Mesenchymal stem cell (in vitro differentiated cells and primary cell): Measurements from ENCODE around the gene ZNF180.

Experiments
- DNase-seq: peaks from one replicate; pipeline ENCODE4 v3.0.0-alpha.2; 2013
- H2AFZ ChIP-seq: one replicate; pipeline ENCODE4 v1.6.1; 2013; ENCODE audit warnings: low read depth, mild to moderate bottlenecking, control low read depth, inconsistent platforms, low read length, moderate library complexity
- H2AK5ac ChIP-seq: 2 replicates; pipeline ENCODE4 v1.6.1; 2013; ENCODE audit warnings: low read length, moderate library complexity, mild to moderate bottlenecking, inconsistent platforms; ENCODE audit not compliant: severe bottlenecking
- H2BK120ac ChIP-seq: one replicate; pipeline ENCODE4 v1.6.1; 2013; ENCODE audit warnings: low read depth, mild to moderate bottlenecking, inconsistent platforms, low read length, moderate library complexity
- H2BK12ac ChIP-seq, 2 experiments: one replicate each; pipeline ENCODE4 v1.6.1; 2013; ENCODE audit warnings: inconsistent platforms in 2 of 2, low read length in 2 of 2, mild to moderate bottlenecking in 2 of 2, moderate library complexity in 2 of 2, control low read depth in 1 of 2
- H2BK15ac ChIP-seq: one replicate; pipeline ENCODE4 v1.6.1; 2013; ENCODE audit warnings: mild to moderate bottlenecking, low read depth, inconsistent platforms; ENCODE audit not compliant: poor library complexity, severe bottlenecking
- H2BK5ac ChIP-seq: 2 replicates; pipeline ENCODE4 v1.6.1; 2013; ENCODE audit warnings: low read depth, mild to moderate bottlenecking, low read length, control low read depth, inconsistent platforms; ENCODE audit not compliant: poor library complexity, severe bottlenecking
- H3K14ac ChIP-seq, 2 experiments: one replicate each; pipeline ENCODE4 v1.6.1; 2013; ENCODE audit warnings: inconsistent platforms in 2 of 2, low read length in 2 of 2, control low read depth in 1 of 2, mild to moderate bottlenecking in 1 of 2, moderate library complexity in 1 of 2
- H3K18ac ChIP-seq, 2 experiments: one replicate each; pipeline ENCODE4 v1.6.1; 2013; ENCODE audit warnings: inconsistent platforms in 2 of 2, low read length in 2 of 2, control low read depth in 1 of 2, low read depth in 1 of 2, mild to moderate bottlenecking in 1 of 2
- H3K23ac ChIP-seq, 2 experiments: one replicate each; pipeline ENCODE4 v1.6.1; 2013; ENCODE audit warnings: inconsistent platforms in 2 of 2, low read length in 2 of 2, mild to moderate bottlenecking in 2 of 2, moderate library complexity in 2 of 2, control low read depth in 1 of 2
- H3K27ac ChIP-seq: 2 replicates; pipeline ENCODE4 v1.5.1; 2013; ENCODE audit warnings: mild to moderate bottlenecking, moderate library complexity, low read length, control low read depth, inconsistent platforms; ENCODE audit not compliant: poor library complexity, severe bottlenecking
- H3K27me3 ChIP-seq, 2 experiments: 2 replicates each; pipeline versions ENCODE4 v1.6.1 to v1.7.0; 2013; ENCODE audit warnings: low read length in 2 of 2, mild to moderate bottlenecking in 2 of 2, moderate library complexity in 2 of 2, control low read depth in 1 of 2, inconsistent platforms in 1 of 2; ENCODE audit not compliant: control insufficient read depth in 1 of 2, insufficient read depth in 1 of 2
- H3K36me3 ChIP-seq, 2 experiments: 2 replicates each; pipeline versions ENCODE4 v1.6.1 to v1.7.0; 2013; ENCODE audit warnings: low read length in 2 of 2, control low read depth in 1 of 2, inconsistent platforms in 1 of 2, low read depth in 1 of 2, mild to moderate bottlenecking in 1 of 2; ENCODE audit not compliant: insufficient read depth in 2 of 2, control insufficient read depth in 1 of 2
- H3K4ac ChIP-seq, 2 experiments: one replicate each; pipeline ENCODE4 v1.6.1; 2013; ENCODE audit warnings: inconsistent platforms in 2 of 2, low read length in 2 of 2, mild to moderate bottlenecking in 2 of 2, moderate library complexity in 2 of 2, control low read depth in 1 of 2, low read depth in 1 of 2
- H3K4me1 ChIP-seq: 2 replicates; pipeline ENCODE4 v1.6.1; 2013; ENCODE audit warnings: low read depth, low read length, control low read depth; ENCODE audit not compliant: control insufficient read depth, insufficient read depth
- H3K4me2 ChIP-seq: 2 replicates; pipeline ENCODE4 v1.6.1; 2013; ENCODE audit warnings: low read length, mild to moderate bottlenecking, inconsistent platforms; ENCODE audit not compliant: poor library complexity, severe bottlenecking
- H3K4me3 ChIP-seq, 2 experiments: 2 replicates each; pipeline versions ENCODE4 v1.5.1 to v1.7.0; 2013; ENCODE audit warnings: low read length in 2 of 2, mild to moderate bottlenecking in 2 of 2, control low read depth in 1 of 2, low read depth in 1 of 2; ENCODE audit not compliant: insufficient read depth in 1 of 2
- H3K79me1 ChIP-seq: replicated peaks from 2 replicates; pipeline ENCODE4 v1.6.1; 2013; ENCODE audit warnings: mild to moderate bottlenecking, control low read depth, low read length, inconsistent platforms; ENCODE audit not compliant: poor library complexity, severe bottlenecking
- H3K9ac ChIP-seq: 2 replicates; pipeline ENCODE4 v1.7.0; 2013; ENCODE audit warnings: mild to moderate bottlenecking, low read length, moderate library complexity
- H3K9me3 ChIP-seq: 2 replicates; pipeline ENCODE4 v1.7.0; 2013; ENCODE audit warnings: mild to moderate bottlenecking, low read length; ENCODE audit not compliant: control insufficient read depth
- H4K8ac ChIP-seq: one replicate; pipeline ENCODE4 v1.6.1; 2013; ENCODE audit warnings: inconsistent platforms, mild to moderate bottlenecking, low read length, moderate library complexity
- H4K91ac ChIP-seq: one replicate; pipeline ENCODE4 v1.6.1; 2013; ENCODE audit warnings: mild to moderate bottlenecking, low read length, inconsistent platforms
- WGBS: methylation state at CpG from one replicate; pipeline ENCODE4 v1.1.7; 2013; ENCODE audit warnings: mixed read lengths; 5-methylcytosine and 5-hydroxymethylcytosine counted together

Gene ZNF180

GRCh38 chr19:44452367-44452766, 48.0 kb downstream of the ZNF180 start:
- no peak for DNase-seq

GRCh38 chr19:44451687-44452086, 48.6 kb downstream of the ZNF180 start:
- no peak overlapping the region for H3K4me3 ChIP-seq
- H2AFZ ChIP-seq, result no peak overlapping the region
- DNase-seq, result no peak
- no peak overlapping the region for H2BK5ac ChIP-seq
- H3K36me3 ChIP-seq, result peaks cover 0 to 1% of the 10 kb centered on the region in 2 experiments
- no peak overlapping the region for H4K91ac ChIP-seq
- H3K9ac ChIP-seq, result no peak overlapping the region
- H3K14ac ChIP-seq, result no peak overlapping the region
- peaks cover 65% of the 10 kb centered on the region for H3K9me3 ChIP-seq
- no peak overlapping the region for H2BK15ac ChIP-seq
- no peaks in the 10 kb centered on the region for H3K27me3 ChIP-seq
- H2AK5ac ChIP-seq, result no peak overlapping the region
- H4K8ac ChIP-seq, result no peak overlapping the region
- peaks cover 8% of the 10 kb centered on the region for H3K79me1 ChIP-seq
- WGBS, result 95% methylated on average over 18 of the region's 18 CpGs
- no peak overlapping the region for H3K18ac ChIP-seq
- no peak overlapping the region for H2BK120ac ChIP-seq
- no peak overlapping the region for H2BK12ac ChIP-seq
- H3K4me1 ChIP-seq, result no peaks in the 10 kb centered on the region
- H3K23ac ChIP-seq, result no peak overlapping the region
- H3K27ac ChIP-seq, result no peak overlapping the region
- H3K4me2 ChIP-seq, result no peak overlapping the region
- H3K4ac ChIP-seq, result no peak overlapping the region

More at GRCh38 chr19:44452367-44452766, 48.0 kb downstream of the ZNF180 start:
- H3K14ac ChIP-seq, result no peak overlapping the region
- no peak overlapping the region for H3K9ac ChIP-seq
- WGBS, result 82% methylated on average over 4 of the region's 4 CpGs
- no peak overlapping the region for H3K4ac ChIP-seq
- H3K18ac ChIP-seq, result no peak overlapping the region
- H3K79me1 ChIP-seq, result peaks cover 4% of the 10 kb centered on the region
- peaks cover 64% of the 10 kb centered on the region for H3K9me3 ChIP-seq
- H3K4me2 ChIP-seq, result no peak overlapping the region
- H2AFZ ChIP-seq, result no peak overlapping the region
- no peak overlapping the region for H2BK120ac ChIP-seq
- H3K36me3 ChIP-seq, result no peaks in the 10 kb centered on the region
- no peak overlapping the region for H3K23ac ChIP-seq
- no peak overlapping the region for H3K4me3 ChIP-seq
- no peak overlapping the region for H2AK5ac ChIP-seq
- no peak overlapping the region for H2BK12ac ChIP-seq
- H3K27me3 ChIP-seq, result no peaks in the 10 kb centered on the region
- H2BK15ac ChIP-seq, result no peak overlapping the region
- no peak overlapping the region for H4K91ac ChIP-seq
- no peaks in the 10 kb centered on the region for H3K4me1 ChIP-seq
- H2BK5ac ChIP-seq, result no peak overlapping the region
- H3K27ac ChIP-seq, result no peak overlapping the region
- no peak overlapping the region for H4K8ac ChIP-seq

DNA sequence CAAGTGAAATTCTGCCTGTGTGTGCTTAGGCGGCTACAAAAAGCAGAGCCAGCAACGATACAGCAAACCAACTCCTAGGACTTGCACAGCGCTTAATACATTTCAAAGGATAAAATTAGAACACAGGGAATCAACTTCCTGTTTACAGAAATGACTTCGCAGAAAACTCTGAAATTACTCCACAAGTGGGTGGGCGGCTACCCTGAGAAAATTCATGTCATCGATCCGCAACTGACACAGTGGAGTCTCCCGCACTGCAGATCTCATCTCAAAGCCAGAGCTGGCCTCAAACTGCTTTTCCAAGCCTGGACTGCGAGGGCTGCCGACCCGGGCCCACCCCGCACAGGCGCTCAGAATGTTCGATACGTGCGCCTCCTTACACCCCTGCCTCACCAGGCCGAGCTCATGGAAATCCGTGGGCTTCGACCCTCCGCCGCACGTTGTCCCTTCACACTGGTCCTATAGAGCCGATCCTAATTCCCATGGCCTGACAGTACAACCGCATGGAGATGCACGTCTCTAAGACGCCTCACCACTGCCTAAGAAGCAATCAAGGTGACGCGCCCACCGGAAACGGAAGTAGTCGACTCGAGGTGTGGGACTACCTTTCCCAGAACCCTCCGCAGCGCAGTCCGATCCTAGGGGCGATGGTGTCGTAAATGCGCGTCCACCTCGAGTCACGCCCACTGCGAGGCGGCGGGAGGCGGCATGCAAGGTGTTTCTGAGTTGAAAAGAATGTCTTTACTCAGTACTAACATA, 52.2 kb downstream of the ZNF180 start, which contains the start of gene ZNF229:
TSS of gene ZNF229 (minus strand) at position 557 of the 759 bp plus-strand sequence. CDS start 5,625 bp downstream, outside the sequence.
- no peak within 1 kb of the TSS for H4K8ac ChIP-seq
- no peak within 1 kb of the TSS for H2BK12ac ChIP-seq
- no peak within 1 kb of the TSS for H2AK5ac ChIP-seq
- peak within 1 kb of the TSS in 1 of 2 experiments; percentile 86 for H3K4ac ChIP-seq
- no peak within 1 kb of the TSS for H2BK15ac ChIP-seq
- peaks cover 24% of the 10 kb centered on the region for H3K79me1 ChIP-seq
- DNase-seq, result peak; percentile 94
- H3K4me2 ChIP-seq, result peak within 1 kb of the TSS; percentile 74
- H3K14ac ChIP-seq, result peak within 1 kb of the TSS in 1 of 2 experiments; percentile 93
- H2BK5ac ChIP-seq, result no peak within 1 kb of the TSS
- peak within 1 kb of the TSS in 1 of 2 experiments; percentile 79 for H3K23ac ChIP-seq
- H3K18ac ChIP-seq, result peak within 1 kb of the TSS in 1 of 2 experiments; percentile 96
- peaks cover 21 to 27% of the 10 kb centered on the region in 2 experiments for H3K36me3 ChIP-seq
- peak within 1 kb of the TSS; percentile 77 to 87 for H3K4me3 ChIP-seq
- peak within 1 kb of the TSS; percentile 86 for H3K9ac ChIP-seq
- no peak within 1 kb of the TSS for H4K91ac ChIP-seq
- no peak within 1 kb of the TSS for H3K27ac ChIP-seq
- no peaks in the 10 kb centered on the region for H3K4me1 ChIP-seq
- no peak within 1 kb of the TSS for H2BK120ac ChIP-seq
- H3K27me3 ChIP-seq, result no peaks in the 10 kb centered on the region
- H3K9me3 ChIP-seq, result peaks cover 78% of the 10 kb centered on the region
- H2AFZ ChIP-seq, result peak within 1 kb of the TSS; percentile 98
- WGBS, result 6% methylated on average over 41 of the region's 45 CpGs

DNA sequence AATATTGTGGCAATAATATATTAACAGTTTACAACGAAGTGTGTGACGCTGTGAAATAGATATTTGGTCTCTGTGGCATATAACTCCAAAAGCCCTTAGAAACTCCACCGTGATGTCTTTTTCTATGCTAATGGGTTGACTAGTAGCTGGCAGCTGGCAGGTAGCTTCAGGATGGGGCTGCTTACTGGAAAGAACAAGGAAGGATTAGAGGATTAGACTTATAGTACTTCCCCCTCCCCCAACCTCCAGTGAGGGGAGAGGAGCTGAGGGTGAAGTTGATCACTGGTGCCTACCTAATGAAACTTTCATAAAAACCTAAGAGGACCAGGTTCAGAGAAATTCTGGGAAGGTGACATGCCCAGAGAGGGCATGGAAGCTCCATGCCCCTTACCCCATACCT, 61.9 kb downstream of the ZNF180 start:
- H2BK5ac ChIP-seq, result no peak overlapping the region
- H3K18ac ChIP-seq, result no peak overlapping the region
- no peak for DNase-seq
- no peak overlapping the region for H3K9ac ChIP-seq
- no peaks in the 10 kb centered on the region for H3K27me3 ChIP-seq
- no peak overlapping the region for H3K27ac ChIP-seq
- H2BK120ac ChIP-seq, result no peak overlapping the region
- H4K91ac ChIP-seq, result no peak overlapping the region
- no peak overlapping the region for H3K4me2 ChIP-seq
- H3K23ac ChIP-seq, result no peak overlapping the region
- H3K79me1 ChIP-seq, result peaks cover 19% of the 10 kb centered on the region
- H4K8ac ChIP-seq, result no peak overlapping the region
- H3K36me3 ChIP-seq, result peaks cover 40 to 42% of the 10 kb centered on the region in 2 experiments
- H3K4ac ChIP-seq, result no peak overlapping the region
- no peak overlapping the region for H2AK5ac ChIP-seq
- H2BK12ac ChIP-seq, result no peak overlapping the region
- H2AFZ ChIP-seq, result no peak overlapping the region
- H3K4me3 ChIP-seq, result no peak overlapping the region
- no peak overlapping the region for H2BK15ac ChIP-seq
- no peak overlapping the region for H3K14ac ChIP-seq
- H3K4me1 ChIP-seq, result no peaks in the 10 kb centered on the region
- H3K9me3 ChIP-seq, result peaks cover 67% of the 10 kb centered on the region
- 100% methylated on average over 3 of the region's 3 CpGs for whole genome bisulfite sequencing
